CD4-positive, alpha-beta T cell (primary cell): Measurements from ENCODE around the gene HOXA11. TPM values are rescaled to one million over a fixed set of nuclear protein-coding genes. Genes with fewer than 3 reads are reported as not detected.

Experiments used
- ATAC-seq: fragments of 200-7000 bp; cut with Tn5 transposase; one replicate; pipeline ENCODE4 v1.10.0; 2022; ENCODE audit warnings: mild to moderate bottlenecking; ENCODE audit not compliant: poor library complexity
- CTCF ChIA-PET: fragments of 350-600 bp; sonication (Branson Sonifier 250); formaldehyde crosslinking; loops from one replicate; lab custom pipeline; 2021; ENCODE audit warnings: antibody characterized with exemption, inconsistent platforms; lab: Charles Lee
- POLR2A ChIA-PET: fragments of 350-600 bp; sonication (Branson Sonifier 250); formaldehyde crosslinking; loops from one replicate; lab custom pipeline; 2021; ENCODE audit warnings: antibody characterized with exemption, inconsistent platforms; lab: Charles Lee
- DNase-seq, 14 experiments: peaks; one replicate each; pipeline ENCODE4 v3.0.0-alpha.2; 2013 to 2020; ENCODE audit warnings: mixed read lengths in 2 of 14
- H3K27ac ChIP-seq, 2 donors: one replicate each; pipeline versions ENCODE4 v1.5.1 to v1.7.0; 2013; ENCODE audit warnings: low read length in 2 of 2, low read depth in 1 of 2, mild to moderate bottlenecking in 1 of 2
- H3K27me3 ChIP-seq, 2 experiments: 1 replicate in 1 of 2; 2 replicates in 1 of 2; pipeline versions ENCODE4 v1.6.1 to v1.7.0; 2013; ENCODE audit warnings: low read length in 2 of 2, control low read depth in 1 of 2, mild to moderate bottlenecking in 1 of 2, moderate library complexity in 1 of 2; ENCODE audit not compliant: insufficient read depth in 2 of 2, control insufficient read depth in 1 of 2
- H3K36me3 ChIP-seq: one replicate; pipeline ENCODE4 v1.6.1; 2013; ENCODE audit warnings: low read length, control low read depth; ENCODE audit not compliant: insufficient read depth
- H3K4me1 ChIP-seq: one replicate; pipeline ENCODE4 v1.6.1; 2013; ENCODE audit warnings: low read length, control low read depth; ENCODE audit not compliant: insufficient read depth
- H3K4me3 ChIP-seq: one replicate; pipeline ENCODE4 v1.5.1; 2013; ENCODE audit warnings: mild to moderate bottlenecking, low read length, moderate library complexity
- H3K9me3 ChIP-seq, 2 experiments: 1 replicate in 1 of 2; 2 replicates in 1 of 2; pipeline versions ENCODE4 v1.6.1 to v1.7.0; 2013; ENCODE audit warnings: low read length in 2 of 2, mild to moderate bottlenecking in 2 of 2, control low read depth in 1 of 2, moderate library complexity in 1 of 2; ENCODE audit not compliant: control insufficient read depth in 1 of 2, insufficient read depth in 1 of 2
- H3K27ac Mint-ChIP-seq: one replicate; pipeline ENCODE4 v1.8.0; 2020; ENCODE audit warnings: mixed read lengths
- H3K27me3 Mint-ChIP-seq: one replicate; pipeline ENCODE4 v1.8.0; 2021; ENCODE audit warnings: mixed read lengths
- H3K36me3 Mint-ChIP-seq: one replicate; pipeline ENCODE4 v1.8.0; 2021; ENCODE audit warnings: low read depth, mixed read lengths
- H3K4me1 Mint-ChIP-seq: one replicate; pipeline ENCODE4 v1.8.0; 2021; ENCODE audit warnings: low read depth, mixed read lengths
- H3K4me3 Mint-ChIP-seq: one replicate; pipeline ENCODE4 v1.8.0; 2020; ENCODE audit warnings: mild to moderate bottlenecking, mixed read lengths
- H3K9me3 Mint-ChIP-seq: one replicate; pipeline ENCODE4 v1.8.0; 2020; ENCODE audit warnings: mixed read lengths
- intact Hi-C, 2 experiments: fragments of 100-400 bp; cut with DNase I in 1 of 2; cut with micrococcal nuclease in 1 of 2; formaldehyde crosslinking; loops; one replicate each; pipeline versions ENCODE4 v1.15.1 to v1.9.0; 2023 to 2025; cut with DNase I, micrococcal nuclease
- total RNA-seq, 174 experiments: library from RNA in 2 of 174; stranded (reverse) in 2 of 174; gene quantifications; one replicate each; pipeline ENCODE4 v1.2.3 and lab custom pipeline; 2021 to 2026
- TF ChIP-seq, protein P1 (sequence below): fragments of 200-600 bp; IDR thresholded peaks from one replicate; pipeline ENCODE4 v1.8.0; 2022; ENCODE audit warnings: antibody characterized with exemption, mild to moderate bottlenecking

HOXA11 gene
- total RNA-seq, 2 experiments from 2014 or later, result not detected

DNA sequence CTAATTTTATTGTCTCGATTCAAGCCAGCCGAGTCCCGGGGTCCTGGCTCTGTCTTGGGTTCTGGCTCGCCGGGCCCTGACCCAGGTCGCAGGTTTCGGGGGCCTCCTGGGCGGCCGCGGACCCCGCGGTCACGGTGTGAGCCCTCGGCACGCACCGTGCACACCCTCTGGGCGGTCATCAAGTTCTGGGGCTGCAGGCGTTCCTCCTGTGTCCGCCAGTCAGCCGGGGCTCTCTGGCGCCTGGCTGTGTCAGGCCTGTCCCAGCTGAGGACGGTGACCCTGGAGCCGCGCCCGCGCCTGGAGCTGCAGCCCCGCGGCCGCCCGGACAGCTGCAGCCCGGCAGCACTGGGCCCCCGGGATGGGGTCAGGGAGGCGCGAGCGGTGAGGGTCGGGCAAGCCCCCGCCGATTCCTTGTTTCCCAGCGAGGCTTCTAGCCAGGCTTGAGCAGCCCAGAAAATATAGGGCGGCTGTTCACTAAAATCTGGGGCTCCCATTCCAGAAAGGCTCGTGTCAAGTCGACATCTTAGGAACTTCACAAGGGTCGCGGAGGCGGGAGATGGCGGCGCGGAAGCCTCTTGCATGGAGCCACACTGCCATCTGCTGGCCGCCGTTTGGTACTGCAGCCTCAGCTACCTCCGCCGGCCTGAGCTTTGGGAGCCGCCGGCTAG lies 24.4 kb downstream of the HOXA11 start:
- ATAC-seq, result peak; percentile 81
- ChIA-PET POLR2A (interaction anchor here (0.6 to 1.6 kb wide), 10 partner anchors 10 to 1267 kb away, joined by 3 to 8 read pairs (median 4); no protein-coding TSS in a partner anchor), CTCF (interaction anchor here (0.6 to 3.7 kb wide), 31 partner anchors 8 to 1271 kb away, joined by 3 to 51 read pairs (median 5); partner anchors contain the start of genes HOXA11 and HOXA3)
- Histone ChIP-seq H3K4me1 (peaks cover 57% of the 10 kb centered on the region), H3K27me3 (peaks cover 82 to 94% of the 10 kb centered on the region in 2 experiments), H3K9me3 (peaks cover 0 to 64% of the 10 kb centered on the region in 2 experiments), H3K27ac (no peak overlapping the region), H3K4me3 (peak overlapping the region; percentile 60), H3K36me3 (no peaks in the 10 kb centered on the region)
- peaks cover 46% of the 10 kb centered on the region for H3K4me1 Mint-ChIP-seq
- H3K27ac Mint-ChIP-seq, result peak overlapping the region; percentile 42
- H3K9me3 Mint-ChIP-seq, result no peaks in the 10 kb centered on the region
- H3K4me3 Mint-ChIP-seq, result peak overlapping the region; percentile 87
- H3K27me3 Mint-ChIP-seq, result peaks cover 93% of the 10 kb centered on the region
- DNase-seq, result peak; percentile 72 to 92 (median 80)
- intact Hi-C loops, result loop anchor here (1.0 to 10.0 kb wide), 13 partner anchors 306 to 1308 kb away; partner anchors contain the start of gene SNX10 (in 1 of the 2)
- TF ChIP-seq, protein P1, sequence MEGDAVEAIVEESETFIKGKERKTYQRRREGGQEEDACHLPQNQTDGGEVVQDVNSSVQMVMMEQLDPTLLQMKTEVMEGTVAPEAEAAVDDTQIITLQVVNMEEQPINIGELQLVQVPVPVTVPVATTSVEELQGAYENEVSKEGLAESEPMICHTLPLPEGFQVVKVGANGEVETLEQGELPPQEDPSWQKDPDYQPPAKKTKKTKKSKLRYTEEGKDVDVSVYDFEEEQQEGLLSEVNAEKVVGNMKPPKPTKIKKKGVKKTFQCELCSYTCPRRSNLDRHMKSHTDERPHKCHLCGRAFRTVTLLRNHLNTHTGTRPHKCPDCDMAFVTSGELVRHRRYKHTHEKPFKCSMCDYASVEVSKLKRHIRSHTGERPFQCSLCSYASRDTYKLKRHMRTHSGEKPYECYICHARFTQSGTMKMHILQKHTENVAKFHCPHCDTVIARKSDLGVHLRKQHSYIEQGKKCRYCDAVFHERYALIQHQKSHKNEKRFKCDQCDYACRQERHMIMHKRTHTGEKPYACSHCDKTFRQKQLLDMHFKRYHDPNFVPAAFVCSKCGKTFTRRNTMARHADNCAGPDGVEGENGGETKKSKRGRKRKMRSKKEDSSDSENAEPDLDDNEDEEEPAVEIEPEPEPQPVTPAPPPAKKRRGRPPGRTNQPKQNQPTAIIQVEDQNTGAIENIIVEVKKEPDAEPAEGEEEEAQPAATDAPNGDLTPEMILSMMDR, result peak; percentile 100
- peaks cover 2% of the 10 kb centered on the region for H3K36me3 Mint-ChIP-seq

DNA sequence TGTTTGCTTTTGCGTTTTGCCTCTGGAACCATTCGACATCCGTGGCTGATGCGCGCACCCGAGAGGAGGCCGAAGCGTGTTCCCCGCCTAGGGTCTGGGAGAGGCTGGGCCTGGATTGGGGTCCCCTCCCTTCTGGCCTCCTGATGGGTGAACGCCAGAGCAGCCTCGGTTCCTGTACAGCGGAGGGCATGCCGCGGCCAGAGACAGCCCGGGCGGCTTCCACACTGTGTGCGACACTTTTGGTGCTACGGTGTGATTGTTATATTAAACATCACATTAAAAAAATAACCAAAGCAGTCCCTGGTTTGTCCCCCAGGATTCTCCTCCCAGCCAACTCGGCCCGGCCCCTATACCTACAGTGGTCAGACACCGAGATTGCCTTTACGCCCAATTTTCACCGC lies 24.9 kb downstream of the HOXA11 start:
- Mint-ChIP-seq H3K27ac (no peak overlapping the region), H3K4me3 (peak overlapping the region; percentile 73), H3K27me3 (peaks cover 94% of the 10 kb centered on the region), H3K36me3 (no peaks in the 10 kb centered on the region), H3K4me1 (peaks cover 48% of the 10 kb centered on the region), H3K9me3 (no peaks in the 10 kb centered on the region)
- TF ChIP-seq, protein P1, result no peak
- Histone ChIP-seq H3K36me3 (no peaks in the 10 kb centered on the region), H3K9me3 (peaks cover 0 to 64% of the 10 kb centered on the region in 2 experiments), H3K4me3 (peak overlapping the region; percentile 60), H3K27ac (no peak overlapping the region), H3K27me3 (peaks cover 82 to 94% of the 10 kb centered on the region in 2 experiments), H3K4me1 (peaks cover 57% of the 10 kb centered on the region)
- ATAC-seq (peak; percentile 33), DNase-seq (peak in 3 of 14 experiments; percentile 39 to 51 (median 45))
- POLR2A ChIA-PET, result no interaction called here
- intact Hi-C loops, result loop anchor here (1.0 to 10.0 kb wide), 8 partner anchors 307 to 1308 kb away; partner anchors contain the start of gene SNX10 (in 1 of the 2)
- CTCF ChIA-PET, result interaction anchor here (1.0 to 3.7 kb wide), 21 partner anchors 8 to 1068 kb away, joined by 3 to 51 read pairs (median 6); partner anchors contain the start of gene HOXA3

DNA sequence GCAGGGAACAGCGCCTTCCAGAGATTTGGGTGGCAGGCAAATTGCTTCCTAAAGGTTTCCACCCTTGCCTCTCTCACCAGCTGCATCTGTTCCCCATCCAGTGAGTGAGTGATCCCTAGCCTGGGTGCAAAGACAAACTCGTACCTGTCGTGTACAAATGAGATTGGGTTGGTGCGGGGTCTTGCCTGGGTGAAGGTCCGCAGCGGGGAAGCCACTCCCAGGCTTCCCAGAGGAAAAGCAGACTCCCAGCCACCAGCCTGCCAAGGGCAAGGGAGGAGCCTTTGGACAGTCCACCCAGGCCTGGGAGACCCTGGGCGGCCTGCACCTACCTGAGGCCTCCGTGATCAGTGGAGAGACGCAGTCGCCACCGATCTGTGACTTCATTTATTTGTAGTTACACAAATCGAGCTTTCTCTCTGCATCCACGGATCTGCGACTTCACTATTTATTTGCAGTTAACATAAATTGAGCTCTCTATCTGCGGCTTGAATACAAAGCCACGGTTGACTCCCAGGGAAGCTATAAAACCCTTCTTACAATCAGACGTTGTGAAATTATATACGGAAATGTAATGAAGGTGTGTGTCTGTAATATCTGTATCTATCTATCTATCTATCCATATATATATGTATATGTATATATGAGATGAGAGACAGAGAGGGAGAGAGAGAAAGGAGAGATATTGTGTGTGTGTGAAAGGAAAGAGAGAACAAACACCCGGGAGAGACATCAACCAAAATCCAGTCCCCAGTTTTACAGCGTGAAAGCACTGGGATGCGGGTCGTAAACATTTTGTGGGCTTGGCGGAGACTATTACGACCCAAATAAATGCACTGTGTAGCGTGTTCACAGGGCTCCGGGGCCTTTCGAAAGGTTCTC lies 25.5 kb downstream of the HOXA11 start:
- H3K9me3 ChIP-seq, result peaks cover 0 to 64% of the 10 kb centered on the region in 2 experiments
- TF ChIP-seq, protein P1, result no peak
- intact Hi-C loops, result loop anchor here (1.0 to 10.0 kb wide), 9 partner anchors 307 to 1307 kb away; partner anchors contain the start of genes CBX3 (in 1 of the 2), HNRNPA2B1 (in 1 of the 2) and SNX10 (in 1 of the 2)
- H3K36me3 ChIP-seq, result no peaks in the 10 kb centered on the region
- H3K4me1 ChIP-seq, result peaks cover 57% of the 10 kb centered on the region
- H3K4me3 ChIP-seq, result no peak overlapping the region
- Mint-ChIP-seq H3K9me3 (no peaks in the 10 kb centered on the region), H3K4me1 (peaks cover 55% of the 10 kb centered on the region), H3K36me3 (no peaks in the 10 kb centered on the region), H3K27me3 (peaks cover 96% of the 10 kb centered on the region), H3K27ac (peak overlapping the region; percentile 37), H3K4me3 (peak overlapping the region; percentile 73)
- peak in 2 of 14 experiments; percentile 15 to 32 for DNase-seq
- ChIA-PET CTCF (interaction anchor here (1.0 to 1.6 kb wide), 6 partner anchors 9 to 790 kb away, joined by 3 to 12 read pairs (median 4); no protein-coding TSS in a partner anchor), POLR2A (interaction anchor here (1.8 kb wide), 1 partner anchor 9 kb away, joined by 5 read pairs; no protein-coding TSS in a partner anchor)
- peaks cover 82 to 94% of the 10 kb centered on the region in 2 experiments for H3K27me3 ChIP-seq
- H3K27ac ChIP-seq, result no peak overlapping the region
- ATAC-seq, result no peak
